Stimulated activated CD4-positive, alpha-beta T cell treated with anti-CD3 and anti-CD28 coated beads, Interleukin-2, amount 100 ng/mL, for 4 hours (primary cell): Measurements from ENCODE around the gene HACE1.
"Not testable (repeated sequence)": the region's sequence is repeated elsewhere in the genome, so short reads cannot be mapped to it uniquely, and the experiment has no call there.

Source experiments
- DNase-seq: peaks from one replicate; pipeline ENCODE4 v3.0.0-alpha.2; 2020; ENCODE audit warnings: low read depth

HACE1 gene

GRCh38 chr6:104829183-104829958 lies 30.3 kb downstream of the HACE1 start:
- DNase-seq, result no peak

- no peak for DNase-seq
Measured at GRCh38 chr6:104828478-104828877, 31.2 kb downstream of the HACE1 start.

- not testable (repeated sequence) for DNase-seq
Measured at GRCh38 chr6:104820820-104821219, 38.9 kb downstream of the HACE1 start.

GRCh38 chr6:104816125-104816524 lies 43.6 kb downstream of the HACE1 start:
- no peak for DNase-seq

- DNase-seq, result no peak
Measured at GRCh38 chr6:104814743-104815142, 45.0 kb downstream of the HACE1 start.

GRCh38 chr6:104813552-104813951 lies 46.2 kb downstream of the HACE1 start:
- DNase-seq, result no peak

- no peak for DNase-seq
Measured at GRCh38 chr6:104809116-104809515, 50.6 kb downstream of the HACE1 start.

- DNase-seq, result not testable (repeated sequence)
Measured at GRCh38 chr6:104805335-104805734, 54.4 kb downstream of the HACE1 start.

GRCh38 chr6:104799134-104799657 lies 60.5 kb downstream of the HACE1 start:
- DNase-seq, result no peak

- no peak for DNase-seq
Measured at GRCh38 chr6:104796031-104796785, 63.5 kb downstream of the HACE1 start.

- DNase-seq, result no peak
Measured at GRCh38 chr6:104795363-104795762, 64.4 kb downstream of the HACE1 start.

- no peak for DNase-seq
Measured at GRCh38 chr6:104789770-104790190, 69.9 kb downstream of the HACE1 start.

GRCh38 chr6:104788400-104788799 lies 71.3 kb downstream of the HACE1 start:
- no peak for DNase-seq

- DNase-seq, result no peak
Measured at GRCh38 chr6:104787305-104787704, 72.4 kb downstream of the HACE1 start.

- no peak for DNase-seq
Measured at GRCh38 chr6:104784884-104785283, 74.8 kb downstream of the HACE1 start.

GRCh38 chr6:104771258-104771832 lies 88.4 kb downstream of the HACE1 start:
- DNase-seq, result no peak

- no peak for DNase-seq
Measured at GRCh38 chr6:104768906-104769305, 90.8 kb downstream of the HACE1 start.

GRCh38 chr6:104766595-104766994 lies 93.1 kb downstream of the HACE1 start:
- DNase-seq, result no peak

- DNase-seq, result no peak
Measured at GRCh38 chr6:104754788-104755409, 104.8 kb downstream of the HACE1 start.

GRCh38 chr6:104753251-104753650 lies 106.5 kb downstream of the HACE1 start:
- DNase-seq, result no peak

GRCh38 chr6:104750449-104750848 lies 109.3 kb downstream of the HACE1 start:
- DNase-seq, result no peak

- not testable (repeated sequence) for DNase-seq
Measured at GRCh38 chr6:104739124-104739523, 120.6 kb downstream of the HACE1 start.
